ENCODE results near the gene RIOX2. TPM values are rescaled to one million over a fixed set of nuclear protein-coding genes. Genes with fewer than 3 reads are reported as not detected.

Gene RIOX2
- total and polyA plus RNA-seq, 2 of the 8 experiments (the other 6 are each of a cell fraction or from before 2014, with no cell fraction given): 3.8 to 16.4 TPM

DNA sequence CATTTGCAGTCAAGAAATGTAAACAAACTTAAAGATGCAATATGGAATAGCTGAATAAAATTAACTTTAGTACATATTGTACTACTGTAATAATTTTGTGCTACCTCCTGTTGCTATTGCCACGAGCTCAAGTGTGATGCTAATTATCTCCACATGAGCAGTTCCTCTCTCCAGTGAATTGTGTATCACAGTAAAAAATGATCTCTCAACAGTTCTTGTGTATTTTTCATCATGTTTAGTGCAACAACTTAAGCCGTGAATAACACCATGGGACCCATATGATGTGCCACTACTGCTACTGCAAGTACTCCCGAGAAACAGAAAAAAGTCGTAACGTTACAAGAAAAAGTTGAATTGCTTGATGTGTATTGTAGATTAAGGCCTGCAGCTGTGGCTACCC, 12.4 kb downstream of the RIOX2 start (continued):
- TF ChIP-seq CBX8 (IDR thresholded peaks at IDR 0.05; ENCODE audit: borderline replicate concordance, low read depth, low read length): no peak
- no peak for TF ChIP-seq SIRT6 (IDR thresholded peaks at IDR 0.05; ENCODE audit: low read length)
- TF ChIP-seq RNF2 (IDR thresholded peaks at IDR 0.05; ENCODE audit: borderline replicate concordance, low read depth, low read length, missing control alignments, poor library complexity, severe bottlenecking): no peak
- no peak for TF ChIP-seq CTBP2 (IDR thresholded peaks at IDR 0.05; ENCODE audit: borderline replicate concordance, insufficient read depth, insufficient read length, low read length)
- TF ChIP-seq CHD2 (IDR thresholded peaks at IDR 0.05; ENCODE audit: low read length): no peak
- TF ChIP-seq BCL11A (IDR thresholded peaks at IDR 0.05; ENCODE audit: low read depth in 2 of 2, low read length in 2 of 2): no peak
- TF ChIP-seq FOSL1 (IDR thresholded peaks at IDR 0.05; ENCODE audit: insufficient read depth, low read depth, low read length): no peak
